Keratinocyte (primary cell): ENCODE measurements around the gene ZCCHC24. TPM values are rescaled to one million over a fixed set of nuclear protein-coding genes. Genes with fewer than 3 reads are reported as not detected.
A peak's percentile ranks its signal among the peaks of the same experiment; 100 is the strongest.

Experiments
- DNase-seq: peaks from one replicate; pipeline ENCODE4 v3.0.0-alpha.2; 2011; ENCODE audit warnings: low read depth, missing footprints, low spot score
- FAIRE-seq: peaks from 2 replicates; lab custom pipeline; 2011; peaks lifted over from hg19 to GRCh38; lab: Jason Lieb, UNC
- H2AFZ ChIP-seq: 2 replicates; pipeline ENCODE4 v1.6.0; 2012; ENCODE audit warnings: low read length, control low read depth, inconsistent platforms; ENCODE audit not compliant: control insufficient read depth
- H3K27ac ChIP-seq: 2 replicates; pipeline ENCODE4 v1.5.1; 2011; ENCODE audit warnings: low read length; ENCODE audit not compliant: control insufficient read depth, insufficient read depth
- H3K27me3 ChIP-seq: 3 replicates; pipeline ENCODE4 v1.6.0; 2011; ENCODE audit warnings: low read length; ENCODE audit not compliant: control insufficient read depth, insufficient read depth; ENCODE audit errors: extremely low read depth
- H3K36me3 ChIP-seq, 2 experiments: 2 replicates in 1 of 2; 3 replicates in 1 of 2; pipeline ENCODE4 v1.5.1; 2011; ENCODE audit warnings: low read length in 2 of 2, mild to moderate bottlenecking in 1 of 2; ENCODE audit not compliant: control insufficient read depth in 2 of 2, insufficient read depth in 2 of 2; ENCODE audit errors: extremely low read depth in 1 of 2
- H3K4me1 ChIP-seq: 3 replicates; pipeline ENCODE4 v1.5.1; 2011; ENCODE audit warnings: low read length; ENCODE audit not compliant: control insufficient read depth, insufficient read depth; ENCODE audit errors: extremely low read depth
- H3K4me2 ChIP-seq: 3 replicates; pipeline ENCODE4 v1.6.0; 2011; ENCODE audit warnings: low read depth, low read length; ENCODE audit not compliant: control insufficient read depth, insufficient read depth; ENCODE audit errors: extremely low read depth
- H3K4me3 ChIP-seq, 3 experiments: fragments of 200-600 bp in 1 of 3; sonication (generic) in 1 of 3; 2 replicates in 2 of 3; 3 replicates in 1 of 3; pipeline ENCODE4 v1.5.1; 2011 to 2016; ENCODE audit warnings: low read length in 3 of 3, mild to moderate bottlenecking in 3 of 3, control low read depth in 2 of 3, inconsistent platforms in 1 of 3, low read depth in 1 of 3, mixed read lengths in 1 of 3, mixed run types in 1 of 3, moderate library complexity in 1 of 3; ENCODE audit not compliant: control insufficient read depth in 2 of 3, insufficient read depth in 2 of 3; ENCODE audit errors: extremely low read depth in 1 of 3
- H3K79me2 ChIP-seq: 2 replicates; pipeline ENCODE4 v1.6.0; 2012; ENCODE audit warnings: low read length; ENCODE audit not compliant: control insufficient read depth, insufficient read depth
- H3K9ac ChIP-seq: 3 replicates; pipeline ENCODE4 v1.6.0; 2011; ENCODE audit warnings: low read length; ENCODE audit not compliant: control insufficient read depth, insufficient read depth; ENCODE audit errors: extremely low read depth
- H3K9me1 ChIP-seq: 3 replicates; pipeline ENCODE4 v1.6.0; 2011; ENCODE audit warnings: low read length; ENCODE audit not compliant: control insufficient read depth, insufficient read depth; ENCODE audit errors: extremely low read depth
- H3K9me3 ChIP-seq: 2 replicates; pipeline ENCODE4 v1.5.1; 2012; ENCODE audit warnings: low read depth, low read length; ENCODE audit not compliant: control insufficient read depth
- H4K20me1 ChIP-seq: 3 replicates; pipeline ENCODE4 v1.6.0; 2011; ENCODE audit warnings: low read length; ENCODE audit not compliant: control insufficient read depth, insufficient read depth; ENCODE audit errors: extremely low read depth
- EZH2 ChIP-seq: IDR thresholded peaks from one replicate; pipeline ENCODE4 v1.6.1; 2012; ENCODE audit warnings: inconsistent platforms, mild to moderate bottlenecking, low read length, moderate library complexity
- dilution Hi-C: fragments of 300-500 bp; cut with MboI; formaldehyde crosslinking; loops from one replicate; pipeline ENCODE4 v1.7.0; 2020; ENCODE audit warnings: low sequenced_read_pairs; ENCODE audit not compliant: extremely low pct_ligation_motif_present
- polyA plus RNA-seq, 5 experiments: library from polyadenylated mRNA; depleted of rRNA in 3 of 5; stranded (reverse) in 3 of 5; stranded (forward) in 1 of 5; unstranded in 1 of 5; fragments of >200 nt; gene quantifications; 1 replicate in 1 of 5; 2 replicates in 3 of 5; 3 replicates in 1 of 5; pipeline versions ENCODE4 v1.2.1 to v1.2.3, GENCODE V29; 2011 to 2012; ENCODE audit warnings: missing spikeins in 2 of 5, low read depth in 1 of 5, low replicate concordance in 1 of 5
- TF ChIP-seq, protein P1 (sequence below), 3 experiments: IDR thresholded peaks in 1 of 3; conservative IDR thresholded peaks in 1 of 3; optimal IDR thresholded peaks in 1 of 3; 2 replicates in 2 of 3; 3 replicates in 1 of 3; pipeline versions ENCODE3 to v1.5.1; 2011; ENCODE audit warnings: low read length in 3 of 3, mild to moderate bottlenecking in 3 of 3, moderate library complexity in 2 of 3, control low read depth in 1 of 3, inconsistent platforms in 1 of 3; ENCODE audit not compliant: insufficient read depth in 2 of 3; ENCODE audit errors: extremely low read depth in 1 of 3

ZCCHC24 gene
- polyA plus RNA-seq, 1 donor (not counting 4 experiments of a cell fraction or from before 2014, with no cell fraction given): 0.96 TPM

DNA sequence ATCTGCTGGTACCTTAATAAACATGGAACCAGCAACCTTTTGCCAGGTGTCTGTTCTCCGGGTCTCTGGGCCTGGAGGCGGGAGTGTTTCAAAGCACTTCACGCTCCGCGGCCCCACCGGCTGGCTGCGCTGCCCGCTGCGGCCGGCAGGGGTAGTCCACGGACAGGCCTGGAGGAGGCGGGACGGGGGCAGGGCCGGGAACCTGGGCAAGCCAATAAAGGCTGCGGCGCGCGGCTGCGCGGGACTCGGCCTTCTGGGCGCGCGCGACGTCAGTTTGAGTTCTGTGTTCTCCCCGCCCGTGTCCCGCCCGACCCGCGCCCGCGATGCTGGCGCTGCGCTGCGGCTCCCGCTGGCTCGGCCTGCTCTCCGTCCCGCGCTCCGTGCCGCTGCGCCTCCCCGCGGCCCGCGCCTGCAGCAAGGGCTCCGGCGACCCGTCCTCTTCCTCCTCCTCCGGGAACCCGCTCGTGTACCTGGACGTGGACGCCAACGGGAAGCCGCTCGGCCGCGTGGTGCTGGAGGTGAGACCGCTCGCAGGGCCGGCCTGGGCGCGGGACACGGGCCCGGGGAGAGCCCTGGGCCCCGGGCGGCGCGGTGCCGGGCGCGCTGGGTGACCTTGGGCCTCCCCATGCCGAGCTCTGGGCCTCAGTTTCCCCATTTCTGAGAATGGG is 98.1 kb downstream of the ZCCHC24 start, which contains the start of gene PPIF:
Gene PPIF, plus strand, starts transcription at position 244 of the 668 bp plus-strand sequence. Its CDS starts 80 bp downstream, at position 324.
- no peak for FAIRE-seq
- no peaks in the 10 kb centered on the region for H3K9me3 ChIP-seq
- peak within 1 kb of the TSS; percentile 98 for H3K4me2 ChIP-seq
- H4K20me1 ChIP-seq: peaks cover 17% of the 10 kb centered on the region
- DNase-seq: no peak
- peak within 1 kb of the TSS; percentile 26 for H2AFZ ChIP-seq
- peaks cover 30 to 37% of the 10 kb centered on the region in 2 experiments for H3K36me3 ChIP-seq
- H3K4me3 ChIP-seq: peak within 1 kb of the TSS; percentile 76 to 87 (median 80)
- H3K79me2 ChIP-seq: peaks cover 40% of the 10 kb centered on the region
- H3K9me1 ChIP-seq: peaks cover 7% of the 10 kb centered on the region
- H3K4me1 ChIP-seq: peaks cover 30% of the 10 kb centered on the region
- H3K27ac ChIP-seq: peak within 1 kb of the TSS; percentile 91
- peak within 1 kb of the TSS; percentile 97 for H3K9ac ChIP-seq
- dilution Hi-C loops: no loop called here
- TF ChIP-seq EZH2: no peak
- TF ChIP-seq, protein P1, sequence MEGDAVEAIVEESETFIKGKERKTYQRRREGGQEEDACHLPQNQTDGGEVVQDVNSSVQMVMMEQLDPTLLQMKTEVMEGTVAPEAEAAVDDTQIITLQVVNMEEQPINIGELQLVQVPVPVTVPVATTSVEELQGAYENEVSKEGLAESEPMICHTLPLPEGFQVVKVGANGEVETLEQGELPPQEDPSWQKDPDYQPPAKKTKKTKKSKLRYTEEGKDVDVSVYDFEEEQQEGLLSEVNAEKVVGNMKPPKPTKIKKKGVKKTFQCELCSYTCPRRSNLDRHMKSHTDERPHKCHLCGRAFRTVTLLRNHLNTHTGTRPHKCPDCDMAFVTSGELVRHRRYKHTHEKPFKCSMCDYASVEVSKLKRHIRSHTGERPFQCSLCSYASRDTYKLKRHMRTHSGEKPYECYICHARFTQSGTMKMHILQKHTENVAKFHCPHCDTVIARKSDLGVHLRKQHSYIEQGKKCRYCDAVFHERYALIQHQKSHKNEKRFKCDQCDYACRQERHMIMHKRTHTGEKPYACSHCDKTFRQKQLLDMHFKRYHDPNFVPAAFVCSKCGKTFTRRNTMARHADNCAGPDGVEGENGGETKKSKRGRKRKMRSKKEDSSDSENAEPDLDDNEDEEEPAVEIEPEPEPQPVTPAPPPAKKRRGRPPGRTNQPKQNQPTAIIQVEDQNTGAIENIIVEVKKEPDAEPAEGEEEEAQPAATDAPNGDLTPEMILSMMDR (optimal IDR thresholded peaks at IDR 0.05 in 1 of 3, IDR thresholded peaks at IDR 0.05 in 1 of 3, conservative IDR thresholded peaks at IDR 0.05 in 1 of 3; ENCODE audit: extremely low read depth in 1 of 3, insufficient read depth in 2 of 3, low read length in 3 of 3): peak; percentile 78 to 92 (median 82)
- H3K27me3 ChIP-seq: no peaks in the 10 kb centered on the region

DNA sequence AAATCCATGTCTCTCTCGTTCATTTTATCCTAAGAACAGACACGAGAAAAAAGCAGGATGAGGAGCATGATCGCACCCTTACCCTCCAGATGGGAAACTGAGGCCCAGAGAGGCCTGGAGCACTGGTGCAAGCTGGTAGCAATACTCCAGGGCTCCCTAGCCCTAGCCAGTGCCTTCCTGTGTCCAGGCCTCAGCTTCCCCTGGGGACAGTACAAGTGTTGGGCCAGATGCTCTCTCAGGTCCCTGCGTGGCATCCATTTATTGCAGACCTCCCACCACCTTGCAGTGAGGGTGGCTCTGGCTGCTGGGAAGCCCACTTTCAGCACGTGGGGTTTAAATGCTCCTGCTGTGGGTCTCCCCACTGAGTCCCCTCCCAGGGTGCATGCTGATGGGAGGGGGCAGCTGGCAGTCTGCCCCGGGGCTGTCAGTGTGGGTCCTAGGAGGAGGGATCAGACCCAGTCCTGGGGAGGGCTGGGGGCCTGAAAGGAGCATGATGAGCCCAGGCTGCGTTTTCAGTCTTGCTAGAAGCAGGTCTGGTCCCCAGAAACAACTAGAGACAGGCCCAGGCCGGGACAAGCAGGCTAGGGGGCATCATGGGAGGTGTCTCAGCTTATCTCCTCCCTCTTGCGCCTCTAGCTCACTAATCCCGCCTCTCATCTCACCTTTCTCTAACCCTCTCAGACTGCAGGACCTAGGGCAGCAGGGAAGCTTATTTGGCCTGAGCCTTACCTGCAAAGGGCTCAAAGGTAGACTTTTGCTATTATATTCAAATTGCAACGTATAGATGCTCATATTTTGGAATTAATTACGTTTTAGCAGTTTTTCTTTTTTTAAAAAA is 98.8 kb downstream of the ZCCHC24 start:
- dilution Hi-C loops: no loop called here
- Histone ChIP-seq H3K9ac (peak overlapping the region; percentile 97), H2AFZ (peak overlapping the region; percentile 15), H3K36me3 (peaks cover 24 to 29% of the 10 kb centered on the region in 2 experiments), H4K20me1 (peaks cover 12% of the 10 kb centered on the region), H3K4me3 (peak overlapping the region in 1 of 3 experiments; percentile 14), H3K4me2 (peak overlapping the region; percentile 71), H3K9me3 (no peaks in the 10 kb centered on the region), H3K9me1 (peaks cover 5% of the 10 kb centered on the region), H3K79me2 (peaks cover 36% of the 10 kb centered on the region), H3K27me3 (no peaks in the 10 kb centered on the region), H3K27ac (peak overlapping the region; percentile 91), H3K4me1 (peaks cover 30% of the 10 kb centered on the region)
- DNase-seq (no peak), FAIRE-seq (no peak)
- no peak for TF ChIP-seq EZH2
- TF ChIP-seq, protein P1 (optimal IDR thresholded peaks at IDR 0.05 in 1 of 3, IDR thresholded peaks at IDR 0.05 in 1 of 3, conservative IDR thresholded peaks at IDR 0.05 in 1 of 3; ENCODE audit: extremely low read depth in 1 of 3, insufficient read depth in 2 of 3, low read length in 3 of 3): no peak
